ENCODE data around the gene TMEM181.

The TMEM181 gene

DNA sequence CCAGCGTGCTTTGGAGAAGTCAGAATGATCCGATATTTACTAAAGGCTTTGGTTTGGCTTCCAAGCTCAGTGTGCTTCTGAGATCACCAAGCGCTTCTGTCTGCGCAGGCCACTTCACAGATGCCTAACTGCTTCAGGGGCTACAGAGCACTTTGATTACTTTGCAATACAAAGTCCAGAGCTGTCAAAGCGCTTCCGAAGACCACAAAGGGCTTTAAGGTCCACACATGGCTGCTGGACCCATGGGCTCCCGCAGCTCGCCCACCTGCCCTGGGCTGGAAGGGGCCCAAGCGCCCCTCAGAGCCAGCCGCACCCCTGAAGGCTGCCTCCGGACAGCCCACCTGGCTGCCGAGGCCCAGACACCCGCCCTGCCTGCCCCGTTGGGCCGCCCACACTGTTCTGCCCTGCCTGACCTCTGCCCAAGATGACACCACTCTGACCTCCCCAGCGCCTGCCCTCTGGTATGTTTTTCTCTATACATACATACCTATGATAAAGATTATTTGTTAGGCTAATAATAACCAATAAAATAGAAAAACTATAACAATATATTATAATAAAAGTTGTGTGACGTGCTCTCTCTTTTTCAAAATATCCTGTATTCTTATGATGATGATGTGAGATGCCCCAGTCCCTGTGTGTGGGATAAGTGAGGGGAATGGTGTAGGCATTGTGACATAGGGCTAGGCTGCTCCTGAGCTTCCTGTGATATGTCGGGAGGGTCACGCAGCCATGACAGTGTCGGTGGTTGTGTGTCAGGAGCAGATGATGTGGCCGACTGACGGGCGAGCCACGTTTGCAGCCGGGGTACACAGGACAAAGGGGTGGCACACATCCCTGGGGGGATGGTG, 62.0 kb downstream of the TMEM181 start:
- POLR2A ChIA-PET (ENCODE audit: low non-redundant PET): no interaction called here
- DNase-seq (ENCODE audit: low spot score): no peak
- H3K27ac ChIP-seq: no peak overlapping the region
- CTCF ChIA-PET: interaction anchor here (1.2 kb wide), 1 partner anchor 69 kb away, joined by 5 read pairs; no protein-coding TSS in a partner anchor
- TF ChIP-seq, protein P1, sequence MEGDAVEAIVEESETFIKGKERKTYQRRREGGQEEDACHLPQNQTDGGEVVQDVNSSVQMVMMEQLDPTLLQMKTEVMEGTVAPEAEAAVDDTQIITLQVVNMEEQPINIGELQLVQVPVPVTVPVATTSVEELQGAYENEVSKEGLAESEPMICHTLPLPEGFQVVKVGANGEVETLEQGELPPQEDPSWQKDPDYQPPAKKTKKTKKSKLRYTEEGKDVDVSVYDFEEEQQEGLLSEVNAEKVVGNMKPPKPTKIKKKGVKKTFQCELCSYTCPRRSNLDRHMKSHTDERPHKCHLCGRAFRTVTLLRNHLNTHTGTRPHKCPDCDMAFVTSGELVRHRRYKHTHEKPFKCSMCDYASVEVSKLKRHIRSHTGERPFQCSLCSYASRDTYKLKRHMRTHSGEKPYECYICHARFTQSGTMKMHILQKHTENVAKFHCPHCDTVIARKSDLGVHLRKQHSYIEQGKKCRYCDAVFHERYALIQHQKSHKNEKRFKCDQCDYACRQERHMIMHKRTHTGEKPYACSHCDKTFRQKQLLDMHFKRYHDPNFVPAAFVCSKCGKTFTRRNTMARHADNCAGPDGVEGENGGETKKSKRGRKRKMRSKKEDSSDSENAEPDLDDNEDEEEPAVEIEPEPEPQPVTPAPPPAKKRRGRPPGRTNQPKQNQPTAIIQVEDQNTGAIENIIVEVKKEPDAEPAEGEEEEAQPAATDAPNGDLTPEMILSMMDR (conservative IDR thresholded peaks at IDR 0.05; ENCODE audit: low read depth): no peak

DNA sequence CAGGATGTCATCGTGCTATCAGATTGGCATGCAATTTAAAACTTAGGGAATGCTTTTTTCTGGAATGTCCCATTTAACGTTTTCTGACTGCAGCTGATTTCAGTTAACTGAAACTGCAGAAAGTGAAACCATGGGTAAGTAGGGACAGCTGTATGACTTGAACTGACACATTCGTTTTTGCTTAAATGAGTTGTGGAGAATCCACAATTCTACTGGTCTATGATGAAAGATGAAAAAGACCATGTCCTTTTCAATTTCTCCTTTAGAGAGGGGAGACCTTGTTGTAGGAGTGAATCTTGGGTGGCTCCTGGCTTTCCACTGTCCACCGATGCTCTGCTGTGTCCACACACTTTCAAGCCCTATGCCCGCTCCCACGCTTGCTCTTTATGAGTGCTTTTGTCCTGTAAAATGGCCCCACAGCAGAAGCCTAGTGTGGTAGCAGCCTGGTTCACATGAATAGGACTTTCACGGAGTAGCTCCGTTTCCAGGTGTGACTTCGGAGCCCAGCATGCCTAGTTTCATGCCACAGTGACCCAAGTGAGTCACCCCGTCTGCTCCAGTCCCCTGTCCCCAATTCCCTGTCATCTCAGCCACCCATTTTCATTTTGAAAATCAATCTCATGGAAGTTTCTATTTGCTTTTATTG, 62.8 kb downstream of the TMEM181 start:
- H3K27ac ChIP-seq: no peak overlapping the region
- no peak for DNase-seq (ENCODE audit: low spot score)
- TF ChIP-seq, protein P1 (conservative IDR thresholded peaks at IDR 0.05; ENCODE audit: low read depth): no peak
- POLR2A ChIA-PET (ENCODE audit: low non-redundant PET): no interaction called here
- CTCF ChIA-PET: no interaction called here

DNA sequence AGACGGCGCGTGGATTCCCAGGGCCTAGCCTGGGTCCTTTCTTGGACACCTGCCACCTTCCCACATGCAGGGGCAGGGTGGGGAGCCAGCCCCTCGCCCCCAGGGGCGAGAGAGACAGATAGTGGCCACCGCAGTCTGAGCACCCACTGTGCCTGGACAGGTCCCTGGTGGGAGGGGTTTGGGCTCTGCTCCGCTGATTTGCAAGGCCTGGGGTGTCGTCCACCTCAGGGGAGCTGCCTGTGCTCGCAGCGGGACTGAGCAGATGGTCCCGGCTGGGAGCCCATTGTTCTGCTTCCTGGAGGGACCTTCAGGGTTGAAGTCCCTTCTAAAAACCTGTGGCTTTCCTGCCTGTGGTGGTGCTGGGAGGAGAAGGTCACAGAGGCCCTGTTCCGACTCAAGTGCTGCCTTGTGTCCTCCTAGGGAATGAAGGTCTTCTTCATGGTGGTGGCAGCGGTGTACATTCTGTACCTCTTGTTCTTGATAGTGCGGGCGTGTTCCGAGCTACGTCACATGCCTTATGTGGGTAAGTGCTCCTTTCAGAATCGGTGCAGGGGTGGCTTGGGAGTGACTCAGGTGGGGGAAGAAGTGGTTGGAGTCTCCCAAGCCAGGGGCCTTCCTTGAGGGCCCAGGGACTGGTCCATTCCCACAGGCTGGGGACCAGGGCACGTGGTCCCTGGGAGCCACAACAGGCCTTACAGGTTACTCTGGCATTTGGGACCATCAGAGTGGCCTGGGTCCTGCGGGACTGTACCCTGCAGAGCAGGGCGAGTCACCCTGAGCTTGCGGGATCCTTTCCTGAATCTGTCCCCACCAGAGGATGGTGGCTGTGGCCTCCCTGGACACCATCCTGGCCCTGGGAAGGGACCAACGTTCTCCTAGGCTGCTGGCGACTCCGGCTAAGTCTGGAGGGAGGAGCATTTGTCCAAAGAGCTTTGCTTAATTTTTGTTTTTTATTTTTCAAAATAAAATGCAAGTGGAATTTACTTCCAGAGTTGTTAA, 65.1 kb downstream of the TMEM181 start:
- TF ChIP-seq, protein P1 (conservative IDR thresholded peaks at IDR 0.05; ENCODE audit: low read depth): no peak
- POLR2A ChIA-PET (ENCODE audit: low non-redundant PET): no interaction called here
- H3K27ac ChIP-seq: peak overlapping the region; percentile 27
- DNase-seq (ENCODE audit: low spot score): no peak
- CTCF ChIA-PET: interaction anchor here (0.8 kb wide), 1 partner anchor 482 kb away, joined by 3 read pairs; no protein-coding TSS in a partner anchor

DNA sequence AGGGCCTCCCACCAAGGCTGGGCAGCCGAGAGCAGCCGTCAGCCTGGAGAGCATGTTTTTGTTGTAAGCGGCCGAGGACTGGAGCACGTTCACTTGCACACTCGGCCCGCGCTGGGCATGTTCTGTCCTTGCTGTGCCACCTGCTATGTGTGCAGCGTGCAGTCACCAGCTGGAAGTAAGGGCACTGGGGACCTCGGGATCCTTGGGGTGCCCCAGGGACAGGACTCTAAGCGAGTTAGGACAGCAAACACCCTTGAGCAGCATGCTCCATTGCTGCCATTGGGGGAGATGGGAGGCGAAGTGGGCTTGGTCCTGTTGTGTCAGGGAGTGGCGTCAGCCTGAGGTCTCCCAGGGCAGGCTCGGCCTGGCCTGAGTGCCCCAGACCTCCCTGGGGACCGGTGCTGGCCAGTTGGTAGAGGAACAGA, 66.0 kb downstream of the TMEM181 start:
- CTCF ChIA-PET: interaction anchor here (0.8 kb wide), 1 partner anchor 483 kb away, joined by 3 read pairs; no protein-coding TSS in a partner anchor
- POLR2A ChIA-PET (ENCODE audit: low non-redundant PET): no interaction called here
- no peak for DNase-seq (ENCODE audit: low spot score)
- 0 out of 2 replicates have a peak overlapping the region, but pooled peaks have one; percentile 18 for H3K27ac ChIP-seq
- TF ChIP-seq, protein P1 (conservative IDR thresholded peaks at IDR 0.05; ENCODE audit: low read depth): no peak

DNA sequence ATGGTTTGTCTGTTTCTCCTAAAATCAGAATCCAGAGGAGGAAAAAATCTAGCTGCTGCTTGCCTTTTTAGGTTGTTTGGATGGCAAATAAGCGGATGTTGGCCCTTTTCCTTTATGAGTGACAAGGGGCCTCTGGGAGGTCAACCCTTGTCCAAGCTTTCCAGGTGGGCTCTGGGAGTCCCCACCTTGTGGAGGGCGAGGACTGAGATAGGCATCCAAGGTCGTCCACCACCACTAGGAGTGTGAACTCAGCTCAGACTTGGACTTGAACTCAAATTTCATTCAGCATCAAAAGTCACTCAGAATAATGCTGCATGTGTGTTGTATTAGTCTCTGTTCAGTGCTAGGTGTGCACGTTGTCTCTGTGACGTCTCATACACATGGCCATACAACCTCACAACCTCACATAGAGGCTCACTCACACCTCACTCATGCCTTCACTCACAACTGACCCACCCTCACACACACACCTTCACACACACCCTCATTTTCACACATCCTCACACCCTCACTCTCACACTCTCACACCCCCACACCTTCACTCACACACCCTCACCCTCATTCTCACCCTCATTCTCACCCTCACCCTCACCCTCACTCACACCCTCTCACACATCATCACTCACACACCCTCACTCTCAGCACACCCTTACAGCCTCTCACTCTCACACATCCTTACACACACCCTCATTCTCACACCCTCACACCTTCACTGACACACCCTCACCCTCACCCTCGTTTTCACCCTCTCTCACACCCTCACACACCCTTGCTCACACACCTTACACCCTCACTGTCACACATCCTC, 66.7 kb downstream of the TMEM181 start:
- 0 out of 2 replicates have a peak overlapping the region, but pooled peaks have one; percentile 18 for H3K27ac ChIP-seq
- no peak for DNase-seq (ENCODE audit: low spot score)
- CTCF ChIA-PET: no interaction called here
- POLR2A ChIA-PET (ENCODE audit: low non-redundant PET): no interaction called here
- TF ChIP-seq, protein P1 (conservative IDR thresholded peaks at IDR 0.05; ENCODE audit: low read depth): no peak
